HFFc6 (cell line): Measurements from ENCODE around the gene VMAC. TPM values are rescaled to one million over a fixed set of nuclear protein-coding genes. Genes with fewer than 3 reads are reported as not detected.

Experiments used
- DNase-seq: peaks from one replicate; pipeline ENCODE4 v3.0.0-alpha.2; 2018
- H3K27ac Mint-ChIP-seq: 2 replicates; pipeline ENCODE4 v1.8.0; 2020; ENCODE audit warnings: mild to moderate bottlenecking, mixed read lengths
- H3K27me3 Mint-ChIP-seq: 2 replicates; pipeline ENCODE4 v1.8.0; 2021; ENCODE audit warnings: mild to moderate bottlenecking, moderate library complexity, mixed read lengths; ENCODE audit not compliant: insufficient read depth
- H3K36me3 Mint-ChIP-seq: 2 replicates; pipeline ENCODE4 v1.8.0; 2021; ENCODE audit warnings: low read depth, mixed read lengths
- H3K4me1 Mint-ChIP-seq: 2 replicates; pipeline ENCODE4 v1.8.0; 2020; ENCODE audit warnings: low read depth, mixed read lengths
- H3K4me3 Mint-ChIP-seq: 2 replicates; pipeline ENCODE4 v1.8.0; 2020; ENCODE audit warnings: mild to moderate bottlenecking, moderate library complexity, mixed read lengths
- H3K9me3 Mint-ChIP-seq: 2 replicates; pipeline ENCODE4 v1.8.0; 2020; ENCODE audit warnings: mild to moderate bottlenecking, mixed read lengths
- CTCF ChIP-seq: fragments of 200-600 bp; sonication (generic); IDR thresholded peaks from 2 replicates; pipeline ENCODE4 v1.5.0; 2021; ENCODE audit warnings: antibody characterized with exemption, mild to moderate bottlenecking
- total RNA-seq, 6 experiments: library from RNA; stranded (reverse); fragmentation: NEBNext Ultra II Directional; extraction: Animal tissue kit (Norgen Biotek cat#: 25700); gene quantifications; 2 replicates in 1 of 6; 3 replicates in 5 of 6; pipeline ENCODE4 v1.2.3, GENCODE V29; 2021

Gene VMAC
- total RNA-seq, 6 experiments from 2014 or later: 1.8 to 2.4 (median 1.9) TPM

GRCh38 chr19:5927441-5927821 is 22.8 kb downstream of the VMAC start:
- no peak overlapping the region for H3K27ac Mint-ChIP-seq
- H3K4me3 Mint-ChIP-seq: no peak overlapping the region
- peaks cover 5% of the 10 kb centered on the region; the same call in 1 of the 2 replicates for H3K4me1 Mint-ChIP-seq

GRCh38 chr19:5929179-5929578 is 24.5 kb downstream of the VMAC start:
- Mint-ChIP-seq H3K27ac (no peak overlapping the region), H3K4me1 (peaks cover 10% of the 10 kb centered on the region), H3K4me3 (no peak overlapping the region), H3K9me3 (no peaks in the 10 kb centered on the region), H3K36me3 (peaks cover 12% of the 10 kb centered on the region; the same call in 1 of the 2 replicates), H3K27me3 (no peaks in the 10 kb centered on the region; the same call in 1 of the 2 replicates)
- no peak for TF ChIP-seq CTCF
- DNase-seq: no peak

More at GRCh38 chr19:5927441-5927821, 22.8 kb downstream of the VMAC start:
- Mint-ChIP-seq H3K27me3 (peaks cover 3% of the 10 kb centered on the region; the same call in 1 of the 2 replicates), H3K9me3 (no peaks in the 10 kb centered on the region), H3K36me3 (peaks cover 21% of the 10 kb centered on the region)
- no peak for DNase-seq
- TF ChIP-seq CTCF: no peak

- Mint-ChIP-seq H3K27me3 (no peaks in the 10 kb centered on the region; the same call in 1 of the 2 replicates), H3K27ac (no peak overlapping the region), H3K36me3 (peaks cover 12% of the 10 kb centered on the region; the same call in 1 of the 2 replicates), H3K4me3 (no peak overlapping the region), H3K9me3 (no peaks in the 10 kb centered on the region), H3K4me1 (peaks cover 14% of the 10 kb centered on the region)
- no peak for TF ChIP-seq CTCF
- DNase-seq: no peak
Measured at GRCh38 chr19:5929625-5930024, 25.0 kb downstream of the VMAC start.

GRCh38 chr19:5931251-5931650 is 26.6 kb downstream of the VMAC start:
- H3K4me1 Mint-ChIP-seq: peaks cover 31% of the 10 kb centered on the region
- no peaks in the 10 kb centered on the region for H3K9me3 Mint-ChIP-seq
- no peak for TF ChIP-seq CTCF
- H3K36me3 Mint-ChIP-seq: peaks cover 12% of the 10 kb centered on the region; the same call in 1 of the 2 replicates
- no peak overlapping the region for H3K27ac Mint-ChIP-seq
- DNase-seq: no peak
- no peak overlapping the region for H3K4me3 Mint-ChIP-seq
- no peaks in the 10 kb centered on the region; the same call in 1 of the 2 replicates for H3K27me3 Mint-ChIP-seq

- H3K36me3 Mint-ChIP-seq: peaks cover 18% of the 10 kb centered on the region; the same call in 1 of the 2 replicates
- H3K4me1 Mint-ChIP-seq: peaks cover 31% of the 10 kb centered on the region
- H3K27ac Mint-ChIP-seq: no peak overlapping the region
- no peak for TF ChIP-seq CTCF
- H3K4me3 Mint-ChIP-seq: no peak overlapping the region
- H3K9me3 Mint-ChIP-seq: no peaks in the 10 kb centered on the region
- no peak for DNase-seq
- H3K27me3 Mint-ChIP-seq: no peaks in the 10 kb centered on the region; the same call in 1 of the 2 replicates
Measured at GRCh38 chr19:5932146-5932545, 27.5 kb downstream of the VMAC start.
